Measurements from ENCODE around the gene SPAG6. TPM values are rescaled to one million over a fixed set of nuclear protein-coding genes. Genes with fewer than 3 reads are reported as not detected.

SPAG6 gene
- total and polyA plus RNA-seq, 9 of the 15 experiments (the other 6 are each of a cell fraction or from before 2014, with no cell fraction given) = 3.5 to 23.1 (median 11.8) TPM

GRCh38 chr10:22427101-22427500 lies 81.8 kb downstream of the SPAG6 start (continued):
- TF ChIP-seq MGA (IDR thresholded peaks at IDR 0.05) = no peak
- no peak for TF ChIP-seq PTTG1 (tag; IDR thresholded peaks at IDR 0.05; ENCODE audit: low read depth)
- TF ChIP-seq ZNF24 (IDR thresholded peaks at IDR 0.05) = no peak
- TF ChIP-seq MTA2 (IDR thresholded peaks at IDR 0.05; ENCODE audit: low read depth) = no peak
- no peak for TF ChIP-seq USF1 (CRISPR knock-in tag; IDR thresholded peaks at IDR 0.05)
- no peak for TF ChIP-seq XRCC3 (IDR thresholded peaks at IDR 0.05)
- TF ChIP-seq ZNF431 (CRISPR knock-in tag; IDR thresholded peaks at IDR 0.05) = no peak
- TF ChIP-seq TRIM24 (IDR thresholded peaks at IDR 0.05) = no peak
- TF ChIP-seq RAD51 (IDR thresholded peaks at IDR 0.05; ENCODE audit: borderline replicate concordance, low read depth) = no peak
- TF ChIP-seq PKNOX1 (IDR thresholded peaks at IDR 0.05) = peak; percentile 97
- TF ChIP-seq JUN (IDR thresholded peaks at IDR 0.05; ENCODE audit: borderline replicate concordance, low read depth, low read length) = peak; percentile 60; the same call in 1 of the 2 replicates
- no peak for TF ChIP-seq JUN (CRISPR knock-in tag; IDR thresholded peaks at IDR 0.05; ENCODE audit: borderline replicate concordance)
- TF ChIP-seq JUND (IDR thresholded peaks at IDR 0.05; ENCODE audit: borderline replicate concordance, low read depth, low read length) = peak; percentile 72
- peak; percentile 70; the same call in 2 of the 3 replicates for TF ChIP-seq JUND (tag; IDR thresholded peaks at IDR 0.05; ENCODE audit: borderline replicate concordance, low read depth, low read length)
- TF ChIP-seq MTF1 (CRISPR knock-in tag; IDR thresholded peaks at IDR 0.05; ENCODE audit: borderline replicate concordance) = no peak
- TF ChIP-seq BRD9 (IDR thresholded peaks at IDR 0.05; ENCODE audit: low read depth, partially characterized antibody) = no peak
